HL-60 (cell line): ENCODE measurements around the gene GTSE1.

Experiments
- CTCF ChIP-seq: IDR thresholded peaks from one replicate; pipeline ENCODE4 v1.5.1; 2011; ENCODE audit warnings: low read length, control low read depth, inconsistent platforms; ENCODE audit not compliant: insufficient read depth
- GABPA ChIP-seq: IDR thresholded peaks from 2 replicates; pipeline ENCODE4 v1.6.1; 2012; ENCODE audit warnings: low read depth
- POLR2AphosphoS5 ChIP-seq: IDR thresholded peaks from 2 replicates; pipeline ENCODE4 v1.6.1; 2012; ENCODE audit warnings: low read depth

DNA sequence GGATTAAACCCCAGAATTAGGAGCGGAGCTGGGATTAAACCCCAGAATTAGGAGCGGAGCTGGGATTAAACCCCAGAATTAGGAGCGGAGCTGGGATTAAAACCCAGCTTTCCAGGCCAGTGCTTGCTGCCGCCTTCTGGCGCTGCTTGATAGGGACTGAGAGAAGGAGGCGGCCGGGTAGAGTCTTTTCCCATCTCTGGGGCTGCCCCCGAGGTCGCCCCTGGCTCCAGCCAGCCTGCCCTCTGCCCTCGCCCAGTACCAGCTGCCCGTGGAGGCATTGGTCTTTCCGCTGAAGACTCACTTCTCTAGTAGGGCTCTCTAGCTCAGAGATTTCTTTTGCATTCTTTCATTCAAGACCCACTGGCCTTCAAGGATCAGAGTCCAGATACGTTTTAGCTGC is 44.0 kb downstream of the GTSE1 start:
- TF ChIP-seq CTCF: no peak
- TF ChIP-seq POLR2AphosphoS5: no peak
- TF ChIP-seq GABPA: no peak
